Vagina (tissue), 2 donors: ENCODE results near the gene CDHR1.

ENCODE experiments used
- CTCF ChIP-seq, 3 experiments: fragments of 450-650 bp in 2 of 3; fragments of 200-600 bp in 1 of 3; sonication (generic) in 1 of 3; IDR thresholded peaks; one replicate each; pipeline ENCODE4 v1.5.1; 2017 to 2019; ENCODE audit warnings: antibody characterized with exemption in 3 of 3, mild to moderate bottlenecking in 2 of 3, moderate library complexity in 2 of 3
- POLR2A ChIP-seq, 2 donors: fragments of 450-650 bp; IDR thresholded peaks; one replicate each; pipeline ENCODE4 v1.6.1; 2017; ENCODE audit warnings: antibody characterized with exemption in 2 of 2, mild to moderate bottlenecking in 2 of 2, moderate library complexity in 2 of 2

GRCh38 chr10:84155521-84155920 lies 38.8 kb upstream of the CDHR1 start:
- TF ChIP-seq CTCF (IDR thresholded peaks at IDR 0.05): no peak
- no peak for TF ChIP-seq POLR2A (IDR thresholded peaks at IDR 0.05)
